Measurements from ENCODE around the gene SLC13A3.

Gene SLC13A3

GRCh38 chr20:46594725-46595124 is 56.5 kb downstream of the SLC13A3 start:
- Histone ChIP-seq H3K27me3 (ENCODE audit: insufficient read depth, low read length) (no peaks in the 10 kb centered on the region), H2AFZ (ENCODE audit: low read depth, low read length) (no peak overlapping the region), H3K4me1 (ENCODE audit: insufficient read depth, low read length) (no peaks in the 10 kb centered on the region)

GRCh38 chr20:46592580-46593362 is 58.5 kb downstream of the SLC13A3 start:
- H3K4me1 ChIP-seq (ENCODE audit: insufficient read depth, low read length): no peaks in the 10 kb centered on the region
- no peaks in the 10 kb centered on the region for H3K27me3 ChIP-seq (ENCODE audit: insufficient read depth, low read length)
- no peaks in the 10 kb centered on the region for H3K36me3 ChIP-seq (ENCODE audit: insufficient read depth, low read length)
- peaks cover 4% of the 10 kb centered on the region for H3K9me3 ChIP-seq (ENCODE audit: low read length)
- no peak overlapping the region for H2AFZ ChIP-seq (ENCODE audit: low read depth, low read length)
- no peak overlapping the region for H3K4me3 ChIP-seq (ENCODE audit: low read length)

More at GRCh38 chr20:46594725-46595124, 56.5 kb downstream of the SLC13A3 start:
- no peaks in the 10 kb centered on the region for H3K36me3 ChIP-seq (ENCODE audit: insufficient read depth, low read length)
- H3K9me3 ChIP-seq (ENCODE audit: low read length): no peaks in the 10 kb centered on the region
- no peak overlapping the region for H3K4me3 ChIP-seq (ENCODE audit: low read length)

GRCh38 chr20:46590443-46590842 is 60.8 kb downstream of the SLC13A3 start:
- H3K27me3 ChIP-seq (ENCODE audit: insufficient read depth, low read length): no peaks in the 10 kb centered on the region
- no peaks in the 10 kb centered on the region for H3K36me3 ChIP-seq (ENCODE audit: insufficient read depth, low read length)
- H3K4me1 ChIP-seq (ENCODE audit: insufficient read depth, low read length): no peaks in the 10 kb centered on the region
- no peak overlapping the region for H2AFZ ChIP-seq (ENCODE audit: low read depth, low read length)
- H3K9me3 ChIP-seq (ENCODE audit: low read length): peaks cover 4% of the 10 kb centered on the region
- no peak overlapping the region for H3K4me3 ChIP-seq (ENCODE audit: low read length)

GRCh38 chr20:46588532-46589511 is 62.4 kb downstream of the SLC13A3 start:
- Histone ChIP-seq H3K9me3 (ENCODE audit: low read length) (peaks cover 4% of the 10 kb centered on the region), H3K27me3 (ENCODE audit: insufficient read depth, low read length) (no peaks in the 10 kb centered on the region), H3K36me3 (ENCODE audit: insufficient read depth, low read length) (no peaks in the 10 kb centered on the region), H2AFZ (ENCODE audit: low read depth, low read length) (no peak overlapping the region), H3K4me1 (ENCODE audit: insufficient read depth, low read length) (peaks cover 2% of the 10 kb centered on the region), H3K4me3 (ENCODE audit: low read length) (no peak overlapping the region)

- no peaks in the 10 kb centered on the region for H3K27me3 ChIP-seq (ENCODE audit: insufficient read depth, low read length)
- no peak overlapping the region for H3K4me3 ChIP-seq (ENCODE audit: low read length)
These were observed 63.3 kb downstream of the SLC13A3 start for GRCh38 chr20:46587986-46588385.

GRCh38 chr20:46586724-46587123 is 64.5 kb downstream of the SLC13A3 start:
- H3K4me1 ChIP-seq (ENCODE audit: insufficient read depth, low read length): peaks cover 9% of the 10 kb centered on the region
- H3K4me3 ChIP-seq (ENCODE audit: low read length): no peak overlapping the region
- H3K36me3 ChIP-seq (ENCODE audit: insufficient read depth, low read length): no peaks in the 10 kb centered on the region
- no peaks in the 10 kb centered on the region for H3K27me3 ChIP-seq (ENCODE audit: insufficient read depth, low read length)
- peaks cover 4% of the 10 kb centered on the region for H3K9me3 ChIP-seq (ENCODE audit: low read length)
- H2AFZ ChIP-seq (ENCODE audit: low read depth, low read length): no peak overlapping the region

More at GRCh38 chr20:46587986-46588385, 63.3 kb downstream of the SLC13A3 start:
- H3K36me3 ChIP-seq (ENCODE audit: insufficient read depth, low read length): no peaks in the 10 kb centered on the region
- peaks cover 4% of the 10 kb centered on the region for H3K9me3 ChIP-seq (ENCODE audit: low read length)
- peaks cover 9% of the 10 kb centered on the region for H3K4me1 ChIP-seq (ENCODE audit: insufficient read depth, low read length)
- H2AFZ ChIP-seq (ENCODE audit: low read depth, low read length): no peak overlapping the region

- H2AFZ ChIP-seq (ENCODE audit: low read depth, low read length): no peak overlapping the region
- H3K4me3 ChIP-seq (ENCODE audit: low read length): no peak overlapping the region
- H3K36me3 ChIP-seq (ENCODE audit: insufficient read depth, low read length): no peaks in the 10 kb centered on the region
- peaks cover 11% of the 10 kb centered on the region for H3K9me3 ChIP-seq (ENCODE audit: low read length)
- peaks cover 9% of the 10 kb centered on the region for H3K4me1 ChIP-seq (ENCODE audit: insufficient read depth, low read length)
- H3K27me3 ChIP-seq (ENCODE audit: insufficient read depth, low read length): no peaks in the 10 kb centered on the region
These were observed 66.8 kb downstream of the SLC13A3 start for GRCh38 chr20:46584508-46584907.

GRCh38 chr20:46583411-46584214 is 67.6 kb downstream of the SLC13A3 start:
- Histone ChIP-seq H3K27me3 (ENCODE audit: insufficient read depth, low read length) (no peaks in the 10 kb centered on the region), H3K4me3 (ENCODE audit: low read length) (no peak overlapping the region), H3K36me3 (ENCODE audit: insufficient read depth, low read length) (no peaks in the 10 kb centered on the region), H3K9me3 (ENCODE audit: low read length) (peaks cover 9% of the 10 kb centered on the region), H3K4me1 (ENCODE audit: insufficient read depth, low read length) (peaks cover 9% of the 10 kb centered on the region), H2AFZ (ENCODE audit: low read depth, low read length) (no peak overlapping the region)

GRCh38 chr20:46582648-46583047 is 68.6 kb downstream of the SLC13A3 start:
- Histone ChIP-seq H3K4me3 (ENCODE audit: low read length) (no peak overlapping the region), H3K4me1 (ENCODE audit: insufficient read depth, low read length) (peaks cover 9% of the 10 kb centered on the region), H3K27me3 (ENCODE audit: insufficient read depth, low read length) (no peaks in the 10 kb centered on the region), H3K36me3 (ENCODE audit: insufficient read depth, low read length) (no peaks in the 10 kb centered on the region), H2AFZ (ENCODE audit: low read depth, low read length) (no peak overlapping the region), H3K9me3 (ENCODE audit: low read length) (peaks cover 7% of the 10 kb centered on the region)

GRCh38 chr20:46581391-46581790 is 69.9 kb downstream of the SLC13A3 start:
- H2AFZ ChIP-seq (ENCODE audit: low read depth, low read length): no peak overlapping the region
- H3K27me3 ChIP-seq (ENCODE audit: insufficient read depth, low read length): no peaks in the 10 kb centered on the region
- no peaks in the 10 kb centered on the region for H3K36me3 ChIP-seq (ENCODE audit: insufficient read depth, low read length)
- no peak overlapping the region for H3K4me3 ChIP-seq (ENCODE audit: low read length)
- H3K9me3 ChIP-seq (ENCODE audit: low read length): peaks cover 7% of the 10 kb centered on the region
- H3K4me1 ChIP-seq (ENCODE audit: insufficient read depth, low read length): peaks cover 9% of the 10 kb centered on the region

- H3K36me3 ChIP-seq (ENCODE audit: insufficient read depth, low read length): no peaks in the 10 kb centered on the region
- H3K27me3 ChIP-seq (ENCODE audit: insufficient read depth, low read length): no peaks in the 10 kb centered on the region
- no peak overlapping the region for H3K4me3 ChIP-seq (ENCODE audit: low read length)
- peaks cover 9% of the 10 kb centered on the region for H3K4me1 ChIP-seq (ENCODE audit: insufficient read depth, low read length)
- no peak overlapping the region for H2AFZ ChIP-seq (ENCODE audit: low read depth, low read length)
- H3K9me3 ChIP-seq (ENCODE audit: low read length): peaks cover 7% of the 10 kb centered on the region
These were observed 70.5 kb downstream of the SLC13A3 start for GRCh38 chr20:46580613-46581205.

- peaks cover 7% of the 10 kb centered on the region for H3K9me3 ChIP-seq (ENCODE audit: low read length)
- H3K27me3 ChIP-seq (ENCODE audit: insufficient read depth, low read length): no peaks in the 10 kb centered on the region
- no peak overlapping the region for H3K4me3 ChIP-seq (ENCODE audit: low read length)
- H3K36me3 ChIP-seq (ENCODE audit: insufficient read depth, low read length): no peaks in the 10 kb centered on the region
- peaks cover 6% of the 10 kb centered on the region for H3K4me1 ChIP-seq (ENCODE audit: insufficient read depth, low read length)
- no peak overlapping the region for H2AFZ ChIP-seq (ENCODE audit: low read depth, low read length)
These were observed 72.5 kb downstream of the SLC13A3 start for GRCh38 chr20:46578745-46579144.
